Uterus (tissue), 4 donors: ENCODE data around the gene MCMBP. TPM values are rescaled to one million over a fixed set of nuclear protein-coding genes. Genes with fewer than 3 reads are reported as not detected.

Experiments used
- DNase-seq, 2 donors: peaks; one replicate each; pipeline ENCODE4 v3.0.0-alpha.2; 2019 to 2020
- H3K27ac ChIP-seq, 2 donors: fragments of 200-600 bp; sonication (generic); 1 replicate in 1 of 2; 2 replicates in 1 of 2; pipeline ENCODE4 v1.5.1; 2016 to 2018
- H3K27me3 ChIP-seq, 2 donors: fragments of 200-600 bp; sonication (generic); one replicate each; pipeline ENCODE4 v1.5.1; 2018 to 2019; ENCODE audit warnings: control low read depth in 1 of 2
- H3K36me3 ChIP-seq, 2 donors: fragments of 200-600 bp; sonication (generic); one replicate each; pipeline ENCODE4 v1.5.1; 2019; ENCODE audit warnings: control low read depth in 1 of 2
- H3K4me1 ChIP-seq, 2 donors: fragments of 200-600 bp; sonication (generic); one replicate each; pipeline ENCODE4 v1.5.1; 2018 to 2019; ENCODE audit warnings: control low read depth in 1 of 2
- H3K4me3 ChIP-seq, 2 donors: fragments of 200-600 bp; sonication (generic); 1 replicate in 1 of 2; 2 replicates in 1 of 2; pipeline ENCODE4 v1.5.1; 2018 to 2019; ENCODE audit warnings: mild to moderate bottlenecking in 1 of 2
- H3K9me3 ChIP-seq, 2 donors: fragments of 200-600 bp; sonication (generic); one replicate each; pipeline ENCODE4 v1.5.1; 2019; ENCODE audit warnings: control low read depth in 1 of 2
- CTCF ChIP-seq, 4 experiments: fragments of 200-600 bp in 2 of 4; fragments of 450-650 bp in 2 of 4; sonication (generic) in 2 of 4; IDR thresholded peaks; one replicate each; pipeline ENCODE4 v1.5.1; 2016 to 2019; ENCODE audit warnings: antibody characterized with exemption in 4 of 4, mild to moderate bottlenecking in 2 of 4, moderate library complexity in 1 of 4
- POLR2A ChIP-seq, 2 donors: fragments of 450-650 bp; IDR thresholded peaks; one replicate each; pipeline ENCODE4 v1.6.1; 2016; ENCODE audit warnings: antibody characterized with exemption in 2 of 2, mild to moderate bottlenecking in 1 of 2, moderate library complexity in 1 of 2
- intact Hi-C: fragments of 100-400 bp; cut with DNase I; formaldehyde crosslinking; loops from one replicate; pipeline ENCODE4 v1.15.1; 2023; ENCODE audit warnings: low total_unique reads
- total RNA-seq, 4 donors: library from RNA; depleted of rRNA in 3 of 4; stranded (reverse); fragments of >200 nt in 3 of 4; gene quantifications; one replicate each; pipeline versions ENCODE4 v1.1.0 to v1.2.4, GENCODE V29; 2014 to 2023
- donor health status: DM: yes; HTN: yes; CAD: no.

MCMBP gene
- total RNA-seq, 4 donors from 2014 or later: 69.4 to 84.7 (median 76.7) TPM

DNA sequence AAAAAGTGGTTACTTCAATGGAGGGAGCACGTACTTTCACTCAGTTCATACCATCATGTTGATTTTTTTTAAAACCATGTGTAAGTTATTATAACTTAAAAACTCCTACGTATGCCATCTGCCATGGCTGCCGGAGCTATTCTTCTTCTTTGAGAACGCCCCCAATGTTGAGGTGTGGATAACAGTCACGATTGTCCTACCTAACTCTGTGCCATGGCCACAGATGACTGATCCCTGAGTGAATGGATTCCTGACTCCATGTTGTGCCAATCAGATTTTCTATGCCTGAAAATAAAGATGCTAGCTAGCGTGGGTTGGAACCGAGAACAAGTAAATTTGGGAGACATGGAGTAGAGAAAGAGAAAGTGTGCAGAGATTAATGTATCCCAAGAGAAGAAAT is 5.3 kb downstream of the MCMBP start:
- intact Hi-C loops: loop anchor here (10.0 kb wide), 1 partner anchor 123 kb away; no protein-coding TSS in a partner anchor
- no peaks in the 10 kb centered on the region for H3K27me3 ChIP-seq
- no peaks in the 10 kb centered on the region for H3K36me3 ChIP-seq
- TF ChIP-seq POLR2A (IDR thresholded peaks at IDR 0.05) (no peak), CTCF (IDR thresholded peaks at IDR 0.05) (no peak)
- peak overlapping the region in 1 of 2 donors; percentile 49 for H3K27ac ChIP-seq
- no peak overlapping the region for H3K4me3 ChIP-seq
- no peak for DNase-seq
- no peaks in the 10 kb centered on the region for H3K4me1 ChIP-seq
- no peaks in the 10 kb centered on the region for H3K9me3 ChIP-seq

DNA sequence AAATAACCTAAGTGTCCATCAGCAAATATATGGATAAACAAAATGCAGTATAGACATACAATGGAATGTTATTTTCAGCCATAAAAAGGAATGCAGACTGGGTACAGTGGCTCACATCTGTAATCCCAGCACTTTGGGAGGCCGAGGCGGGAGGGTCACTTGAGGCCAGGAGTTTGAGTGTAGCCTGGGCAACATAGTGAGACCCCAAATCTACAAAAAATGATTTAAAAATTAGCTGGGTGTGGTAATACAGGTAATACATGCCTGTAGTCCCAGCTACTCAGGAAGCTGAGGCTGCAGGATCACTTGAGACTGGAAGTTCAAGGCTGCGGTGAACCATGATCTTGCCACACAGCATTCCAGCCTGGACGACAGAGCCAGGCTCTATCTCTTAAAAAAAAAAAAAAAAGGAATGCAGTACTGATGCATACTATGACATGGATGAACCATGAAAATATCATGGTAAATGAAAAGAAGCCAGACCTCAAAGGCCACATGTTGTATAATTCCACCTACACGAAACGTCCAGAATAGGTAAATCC is 6.9 kb downstream of the MCMBP start:
- Histone ChIP-seq H3K9me3 (no peaks in the 10 kb centered on the region), H3K4me3 (no peak overlapping the region), H3K4me1 (no peaks in the 10 kb centered on the region), H3K27me3 (no peaks in the 10 kb centered on the region), H3K36me3 (no peaks in the 10 kb centered on the region), H3K27ac (no peak overlapping the region)
- TF ChIP-seq POLR2A (IDR thresholded peaks at IDR 0.05) (no peak), CTCF (IDR thresholded peaks at IDR 0.05) (no peak)
- intact Hi-C loops: loop anchor here (10.0 kb wide), 1 partner anchor 121 kb away; no protein-coding TSS in a partner anchor
- no peak for DNase-seq

DNA sequence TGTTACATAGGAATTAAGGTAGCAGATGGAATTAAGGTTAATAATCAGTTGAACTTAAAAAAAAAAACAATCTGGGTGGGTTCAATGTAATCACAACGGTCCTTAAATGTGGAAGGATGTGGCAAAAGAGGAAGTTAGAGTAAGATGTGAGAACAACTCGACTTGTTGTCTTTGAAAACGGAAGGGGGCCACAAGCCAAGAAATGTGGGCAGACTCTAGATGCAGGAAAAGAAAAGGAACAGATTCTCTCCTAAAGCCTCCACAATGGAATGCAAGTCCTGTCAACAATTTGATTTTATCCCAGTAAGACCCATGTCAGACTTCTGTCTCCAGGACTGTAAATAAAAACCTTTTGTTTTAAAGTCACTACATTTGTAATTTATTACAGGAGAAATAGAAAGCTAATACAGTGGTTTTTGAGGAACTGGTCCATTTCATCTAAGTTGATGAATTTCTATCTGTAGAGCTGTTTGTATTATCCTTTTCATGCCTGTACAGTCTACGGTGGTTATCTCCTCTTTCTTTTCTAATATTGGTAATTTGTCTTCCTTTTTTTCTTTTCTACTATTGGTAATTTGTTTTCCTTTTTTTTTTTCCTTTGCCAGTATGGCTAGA is 8.6 kb downstream of the MCMBP start:
- no peak overlapping the region for H3K27ac ChIP-seq
- H3K36me3 ChIP-seq: no peaks in the 10 kb centered on the region
- no peaks in the 10 kb centered on the region for H3K27me3 ChIP-seq
- no peak for DNase-seq
- intact Hi-C loops: loop anchor here (10.0 kb wide), 1 partner anchor 119 kb away; no protein-coding TSS in a partner anchor
- no peak overlapping the region for H3K4me3 ChIP-seq
- H3K4me1 ChIP-seq: no peaks in the 10 kb centered on the region
- TF ChIP-seq CTCF (IDR thresholded peaks at IDR 0.05) (no peak), POLR2A (IDR thresholded peaks at IDR 0.05) (no peak)
- no peaks in the 10 kb centered on the region for H3K9me3 ChIP-seq

GRCh38 chr10:119862524-119862923 is 10.1 kb downstream of the MCMBP start:
- intact Hi-C loops: loop anchor here (10.0 kb wide), 1 partner anchor 118 kb away; no protein-coding TSS in a partner anchor
- no peak overlapping the region for H3K27ac ChIP-seq

More at GRCh38 chr10:119862524-119862923, 10.1 kb downstream of the MCMBP start:
- Histone ChIP-seq H3K36me3 (no peaks in the 10 kb centered on the region), H3K9me3 (no peaks in the 10 kb centered on the region), H3K4me3 (no peak overlapping the region), H3K4me1 (no peaks in the 10 kb centered on the region), H3K27me3 (no peaks in the 10 kb centered on the region)
- DNase-seq: no peak
- no peak for TF ChIP-seq POLR2A (IDR thresholded peaks at IDR 0.05)
- no peak for TF ChIP-seq CTCF (IDR thresholded peaks at IDR 0.05)
